Measurements from ENCODE around the gene ZNF3.

The ZNF3 gene

DNA sequence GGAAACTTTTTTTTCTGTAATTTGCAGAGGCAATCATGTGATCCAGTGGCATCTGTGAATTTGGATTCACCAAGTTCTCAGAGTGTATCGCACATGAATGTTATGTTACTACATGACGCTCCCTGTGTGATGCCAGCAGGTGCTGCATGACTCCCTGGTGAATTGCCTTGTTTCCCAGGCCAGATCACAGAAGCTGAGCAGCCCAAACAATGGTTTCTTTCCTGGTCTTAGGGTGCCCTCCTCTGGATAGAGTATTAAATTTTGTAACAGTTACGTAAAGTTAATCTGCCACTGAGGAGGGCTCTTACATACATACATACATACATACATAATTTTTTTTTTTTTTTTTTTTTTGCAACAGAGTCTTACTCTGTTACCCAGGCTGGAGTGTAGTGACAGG is 28.3 kb downstream of the ZNF3 start:
- peak; percentile 81 for DNase-seq (ENCODE audit: low spot score)

DNA sequence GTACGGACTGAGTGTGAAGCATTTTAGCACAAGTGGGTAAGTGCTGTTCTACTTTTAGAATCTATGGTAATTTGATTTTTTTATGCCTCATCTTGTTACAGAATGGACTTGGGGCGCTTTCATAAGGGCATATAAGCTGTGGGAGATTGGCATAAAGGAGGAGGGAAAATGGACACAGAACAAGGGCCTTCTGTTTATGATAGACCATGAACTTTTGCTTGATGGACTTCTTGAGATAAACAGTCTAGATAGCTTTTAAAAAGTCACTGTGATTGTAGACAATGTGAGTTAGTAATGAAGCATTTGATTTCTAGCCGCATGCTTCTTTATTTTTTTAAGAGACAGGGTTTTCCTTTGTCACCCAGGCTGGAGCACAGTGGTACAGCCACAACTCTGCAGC is 29.9 kb downstream of the ZNF3 start:
- DNase-seq (ENCODE audit: low spot score): no peak

DNA sequence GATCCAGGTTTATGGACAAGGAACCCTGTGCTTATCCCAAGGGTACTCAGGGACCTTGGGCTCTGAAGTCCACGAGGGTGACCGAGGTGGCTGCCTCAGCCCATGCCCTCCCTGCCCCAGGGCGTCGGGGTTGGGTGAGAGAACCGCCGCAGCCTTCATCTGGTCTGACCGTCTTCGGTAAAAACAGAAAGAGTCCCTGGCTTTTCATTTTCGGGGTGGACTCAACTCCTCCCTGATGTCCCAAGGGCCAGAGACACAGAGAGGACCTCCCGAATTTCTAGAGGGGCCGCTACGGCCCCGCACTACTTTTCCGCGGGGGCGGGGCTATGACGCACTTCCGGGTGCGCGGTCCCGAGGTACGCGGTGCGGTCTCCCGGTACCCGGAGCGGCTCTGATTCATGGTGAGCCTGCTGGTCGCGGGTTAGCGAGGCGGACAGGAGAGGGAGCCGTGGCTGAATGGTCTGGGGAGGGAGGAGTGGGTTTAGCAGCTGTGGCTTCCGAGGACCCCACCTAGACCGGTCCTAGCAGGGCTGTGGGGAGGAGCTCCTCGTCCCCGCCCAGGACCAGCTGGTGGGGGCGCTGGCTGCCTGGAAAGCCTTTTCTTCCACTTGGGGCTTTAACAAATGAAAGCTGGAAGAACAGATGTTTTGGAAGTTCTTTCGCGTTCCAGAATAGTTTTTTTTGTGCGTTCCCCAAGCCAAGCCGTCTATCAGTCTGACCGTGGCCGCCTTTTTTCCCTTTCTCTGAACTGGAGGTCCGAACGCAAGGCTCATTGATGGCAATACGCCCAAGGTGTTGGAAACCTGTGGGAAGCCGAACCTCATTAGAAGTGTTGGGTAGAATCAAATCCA is 31.9 kb downstream of the ZNF3 start, which contains the start of gene ZSCAN21:
Gene ZSCAN21, plus strand, starts transcription at position 334 of the 851 bp plus-strand sequence. CDS start 7,233 bp downstream, outside the sequence.
- peak; percentile 89 for DNase-seq (ENCODE audit: low spot score)

- no peak for DNase-seq (ENCODE audit: low spot score)
These were observed 32.8 kb downstream of the ZNF3 start for GRCh38 chr7:100048680-100049079.

GRCh38 chr7:100044718-100045117 is 36.8 kb downstream of the ZNF3 start:
- DNase-seq (ENCODE audit: low spot score): peak; percentile 56

- no peak for DNase-seq (ENCODE audit: low spot score)
These were observed 40.9 kb downstream of the ZNF3 start for GRCh38 chr7:100040575-100040974.

GRCh38 chr7:100038326-100038725 is 43.2 kb downstream of the ZNF3 start:
- no peak for DNase-seq (ENCODE audit: low spot score)

GRCh38 chr7:100035876-100036275 is 45.6 kb downstream of the ZNF3 start:
- DNase-seq (ENCODE audit: low spot score): no peak

DNA sequence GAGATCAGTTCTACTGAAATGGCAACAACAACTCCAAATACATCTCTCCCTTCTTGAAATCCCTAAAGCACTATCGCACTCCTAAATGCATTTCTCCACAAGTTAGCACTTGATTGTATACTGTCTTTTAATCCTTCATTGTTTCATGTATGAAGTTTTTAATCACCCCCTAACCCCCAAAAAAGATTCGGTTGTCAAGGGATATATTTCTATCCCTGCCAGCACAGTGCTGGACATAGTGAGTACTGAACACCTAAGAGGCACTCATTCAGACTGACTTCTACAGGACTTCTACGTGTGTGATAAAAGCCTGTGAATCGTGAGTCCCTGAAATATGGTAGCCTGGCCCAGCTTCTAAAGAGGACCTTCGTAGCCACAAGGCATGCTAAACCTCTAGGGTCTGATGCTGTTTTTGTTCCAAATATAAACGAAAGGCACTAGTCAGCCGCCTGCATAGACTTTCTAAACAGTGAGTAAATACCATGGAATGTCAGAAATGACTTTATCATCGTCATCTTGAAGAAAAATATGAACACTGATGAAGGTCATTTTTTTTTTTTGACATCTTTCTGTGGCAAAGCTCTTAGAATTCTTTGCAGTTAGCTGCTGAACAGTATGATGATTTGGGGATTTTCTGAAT is 46.5 kb downstream of the ZNF3 start:
- DNase-seq (ENCODE audit: low spot score): no peak

DNA sequence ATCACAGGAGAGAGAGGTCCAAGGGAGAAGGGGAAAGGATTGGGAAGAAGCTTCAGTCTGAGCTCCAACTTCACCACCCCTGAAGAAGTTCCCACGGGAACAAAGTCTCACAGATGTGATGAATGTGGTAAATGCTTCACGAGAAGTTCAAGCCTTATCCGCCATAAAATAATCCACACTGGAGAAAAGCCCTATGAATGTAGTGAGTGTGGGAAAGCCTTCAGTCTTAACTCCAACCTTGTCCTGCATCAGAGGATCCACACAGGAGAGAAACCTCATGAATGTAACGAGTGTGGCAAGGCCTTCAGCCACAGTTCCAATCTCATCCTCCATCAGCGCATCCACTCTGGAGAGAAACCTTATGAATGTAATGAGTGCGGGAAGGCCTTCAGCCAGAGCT is 48.0 kb downstream of the ZNF3 start:
- no peak for DNase-seq (ENCODE audit: low spot score)

- no peak for DNase-seq (ENCODE audit: low spot score)
These were observed 51.9 kb downstream of the ZNF3 start for GRCh38 chr7:100029596-100029995.

DNA sequence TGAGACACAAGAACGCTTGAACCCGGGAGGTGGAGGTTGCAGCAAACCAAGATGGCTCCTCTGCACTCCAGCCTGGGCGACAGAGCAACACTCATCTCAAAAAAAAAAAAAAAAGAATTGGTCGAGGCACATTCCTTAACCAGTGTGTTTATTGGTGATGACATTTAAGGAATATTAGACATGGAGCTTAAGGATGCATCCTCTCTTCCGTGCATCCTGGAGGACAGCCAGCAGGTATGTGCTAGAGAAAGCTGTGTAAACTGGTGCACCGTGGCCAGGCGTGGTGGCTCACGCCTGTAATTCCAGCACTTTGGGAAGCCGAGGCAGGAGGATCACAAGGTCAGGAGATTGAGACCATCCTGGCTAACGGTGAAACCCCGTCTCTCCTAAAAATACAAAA is 54.3 kb downstream of the ZNF3 start:
- no peak for DNase-seq (ENCODE audit: low spot score)

DNA sequence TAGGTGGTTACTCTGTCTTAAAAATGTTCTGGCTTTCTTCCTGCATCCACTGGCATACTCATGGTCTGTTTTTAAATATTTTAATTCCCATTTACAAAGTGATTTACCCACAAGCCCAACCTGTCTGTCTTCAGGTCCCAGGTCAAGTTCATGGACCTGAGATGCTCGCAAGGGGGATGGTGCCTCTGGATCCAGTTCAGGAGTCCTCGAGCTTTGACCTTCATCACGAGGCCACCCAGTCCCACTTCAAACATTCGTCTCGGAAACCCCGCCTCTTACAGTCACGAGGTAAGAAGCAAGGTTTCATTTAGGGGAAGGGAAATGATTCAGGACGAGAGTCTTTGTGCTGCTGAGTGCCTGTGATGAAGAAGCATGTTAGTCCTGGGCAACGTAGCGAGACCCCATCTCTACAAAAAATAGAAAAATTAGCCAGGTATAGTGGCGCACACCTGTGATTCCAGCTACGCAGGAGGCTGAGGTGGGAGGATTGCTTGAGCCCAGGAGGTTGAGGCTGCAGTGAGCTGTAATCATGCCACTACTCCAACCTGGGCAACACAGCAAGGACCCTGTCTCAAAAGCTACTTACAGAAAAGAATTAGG is 57.4 kb downstream of the ZNF3 start:
- no peak for DNase-seq (ENCODE audit: low spot score)

DNA sequence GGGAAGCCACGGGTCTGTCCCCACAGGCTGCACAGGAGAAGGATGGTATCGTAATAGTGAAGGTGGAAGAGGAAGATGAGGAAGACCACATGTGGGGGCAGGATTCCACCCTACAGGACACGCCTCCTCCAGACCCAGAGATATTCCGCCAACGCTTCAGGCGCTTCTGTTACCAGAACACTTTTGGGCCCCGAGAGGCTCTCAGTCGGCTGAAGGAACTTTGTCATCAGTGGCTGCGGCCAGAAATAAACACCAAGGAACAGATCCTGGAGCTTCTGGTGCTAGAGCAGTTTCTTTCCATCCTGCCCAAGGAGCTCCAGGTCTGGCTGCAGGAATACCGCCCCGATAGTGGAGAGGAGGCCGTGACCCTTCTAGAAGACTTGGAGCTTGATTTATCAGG is 58.0 kb downstream of the ZNF3 start:
- no peak for DNase-seq (ENCODE audit: low spot score)

- DNase-seq (ENCODE audit: low spot score): no peak
These were observed 58.9 kb downstream of the ZNF3 start for GRCh38 chr7:100022621-100023020.

DNA sequence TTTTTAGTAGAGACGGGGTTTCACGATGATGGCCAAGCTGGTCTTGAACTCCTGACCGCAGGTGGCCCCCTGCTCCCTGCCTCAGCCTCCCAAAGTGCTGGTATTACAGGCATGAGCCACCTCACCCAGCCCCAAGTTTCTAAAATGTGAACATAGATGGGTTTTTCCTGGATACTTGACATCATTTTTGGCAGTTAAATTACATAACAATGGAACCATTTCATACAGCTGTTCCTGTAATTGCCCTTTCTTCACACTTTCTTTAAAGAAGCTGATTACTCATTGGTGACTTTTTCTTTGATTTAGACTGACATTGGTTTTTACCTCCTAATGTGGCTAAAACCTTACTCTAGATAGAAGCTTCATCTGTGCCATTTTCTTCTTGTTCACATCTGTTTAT is 60.2 kb downstream of the ZNF3 start:
- no peak for DNase-seq (ENCODE audit: low spot score)
